Fibroblast of skin of right biceps (primary cell): ENCODE measurements around the gene TMEM140.
"Not testable (repeated sequence)": the region's sequence is repeated elsewhere in the genome, so short reads cannot be mapped to it uniquely, and the experiment has no call there.

ENCODE experiments used
- DNase-seq: peaks from one replicate; pipeline ENCODE4 v3.0.0-alpha.2; 2013

The TMEM140 gene

DNA sequence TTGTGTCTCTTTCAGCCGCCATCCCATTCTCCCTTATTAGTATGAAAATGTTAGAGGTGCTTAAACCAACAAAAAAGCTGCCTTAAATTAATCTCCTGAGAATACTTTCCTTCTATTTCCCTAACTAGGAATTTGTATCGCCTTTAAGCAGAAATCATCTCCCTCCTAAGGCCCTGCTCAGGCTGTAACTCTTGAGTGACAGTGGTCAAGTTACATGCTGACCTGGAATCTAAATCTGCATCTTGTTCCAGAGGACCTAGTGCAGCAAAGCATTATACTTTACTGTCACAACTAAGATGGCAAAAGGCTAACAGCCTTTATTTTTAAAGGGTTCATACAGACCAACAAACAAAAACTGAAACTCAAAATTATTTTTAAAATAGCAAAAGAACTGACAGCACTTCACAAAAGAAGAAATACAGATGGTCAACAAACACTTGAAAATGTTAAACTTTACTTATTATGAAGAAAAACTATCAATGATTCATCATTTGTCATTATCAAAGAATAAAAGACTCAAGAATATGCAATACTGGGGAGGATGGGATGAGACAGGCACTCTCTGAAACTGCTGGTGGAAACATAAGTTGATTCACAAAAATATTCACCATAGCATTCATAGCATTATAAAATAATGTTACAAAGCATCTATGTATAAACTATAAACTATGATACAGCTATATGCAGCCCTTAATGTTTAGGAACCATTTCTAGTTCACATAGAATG, 11.7 kb downstream of the TMEM140 start:
- no peak for DNase-seq

DNA sequence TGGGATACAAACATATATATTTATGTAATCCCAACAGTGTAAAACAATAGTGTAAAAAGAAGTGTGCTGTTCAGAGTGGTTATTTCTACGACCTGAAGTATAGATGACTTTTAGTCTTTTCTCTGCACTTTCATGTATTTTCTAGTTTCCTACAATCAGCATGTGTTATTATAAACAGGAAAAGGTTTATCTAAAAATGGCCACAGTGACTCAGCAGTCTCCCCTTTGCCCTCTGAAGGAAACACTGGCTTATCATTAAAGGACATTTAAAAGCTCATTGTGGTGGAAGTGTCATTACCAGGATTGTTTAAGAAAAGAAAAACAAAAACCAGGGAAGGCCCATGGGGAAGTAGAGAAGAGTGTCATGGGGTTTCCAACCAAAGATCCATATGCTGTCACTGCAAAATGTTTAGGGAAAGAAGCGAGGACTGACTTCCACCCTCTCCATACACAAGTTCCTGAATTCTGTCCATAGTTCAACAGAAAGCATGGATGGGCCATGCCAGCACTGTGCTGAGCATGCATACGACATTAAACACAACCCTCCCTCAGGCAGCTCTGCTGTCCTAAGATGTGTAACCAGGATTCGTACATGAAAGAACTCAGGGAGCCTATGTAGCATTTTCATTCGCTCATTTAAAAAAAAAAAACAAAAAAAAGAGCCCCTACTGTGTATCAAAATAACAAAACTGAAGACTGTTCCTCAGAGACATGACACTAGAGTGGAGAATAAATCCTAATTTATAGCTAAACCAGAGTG, 12.4 kb downstream of the TMEM140 start:
- DNase-seq = peak; percentile 18

DNA sequence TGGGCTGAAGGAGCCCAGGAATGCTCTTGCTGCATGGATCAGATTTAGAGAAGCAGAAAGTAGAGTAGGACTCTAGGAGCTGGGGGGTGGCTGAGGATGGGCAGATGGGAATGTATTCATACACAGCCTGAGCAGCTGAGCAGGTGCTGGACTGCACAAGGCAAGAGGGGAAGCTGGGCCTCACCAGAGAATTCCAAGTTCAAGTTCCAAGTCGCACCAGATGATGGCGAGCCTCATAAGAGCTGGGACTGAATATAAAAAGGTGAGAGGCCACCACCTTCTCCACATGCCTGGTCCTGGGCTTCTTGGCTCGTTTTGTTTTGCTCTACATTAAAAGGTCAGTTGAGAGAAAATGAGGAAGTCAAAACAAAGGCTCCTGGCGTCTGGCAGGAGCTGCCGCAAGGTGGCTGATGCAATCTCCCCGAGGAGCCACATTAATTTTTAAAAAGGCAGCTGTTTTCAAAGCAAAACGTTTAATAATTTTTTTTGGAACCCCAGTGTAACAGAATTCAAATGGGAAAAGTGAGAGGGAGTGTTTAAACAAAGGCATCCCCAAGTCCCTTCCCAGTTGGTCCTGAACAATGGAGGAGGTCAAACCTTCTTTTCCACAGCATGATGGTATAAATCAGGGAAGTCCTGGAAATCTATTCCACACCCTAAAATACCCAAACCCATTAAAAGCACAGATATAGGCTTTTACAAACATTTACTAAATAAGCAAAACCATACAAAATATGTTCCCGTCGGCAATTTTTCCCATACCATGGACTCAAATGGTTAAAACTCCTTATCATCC, 13.2 kb downstream of the TMEM140 start:
- no peak for DNase-seq

DNA sequence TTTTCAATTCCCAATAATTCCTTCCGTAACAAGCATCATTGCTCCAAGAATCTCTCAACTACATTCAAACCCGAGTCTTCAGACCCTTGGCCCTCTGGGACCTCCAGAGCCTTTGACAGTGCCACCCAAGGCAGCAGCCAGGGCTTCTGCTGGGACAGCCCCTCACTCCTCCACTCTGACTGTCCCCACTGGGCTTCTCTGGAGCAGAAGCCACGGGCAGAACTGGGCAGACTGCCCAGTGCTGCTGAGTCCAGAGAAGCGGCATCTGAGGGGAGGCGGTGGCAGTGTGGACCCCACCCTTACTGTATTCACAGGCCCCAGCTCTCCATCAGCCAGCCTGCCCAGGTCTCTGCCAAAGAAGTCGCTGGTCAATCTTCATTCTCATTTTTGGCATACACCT, 13.8 kb downstream of the TMEM140 start:
- DNase-seq = no peak

- DNase-seq = no peak
These were observed 14.6 kb downstream of the TMEM140 start for GRCh38 chr7:135162382-135163001.

DNA sequence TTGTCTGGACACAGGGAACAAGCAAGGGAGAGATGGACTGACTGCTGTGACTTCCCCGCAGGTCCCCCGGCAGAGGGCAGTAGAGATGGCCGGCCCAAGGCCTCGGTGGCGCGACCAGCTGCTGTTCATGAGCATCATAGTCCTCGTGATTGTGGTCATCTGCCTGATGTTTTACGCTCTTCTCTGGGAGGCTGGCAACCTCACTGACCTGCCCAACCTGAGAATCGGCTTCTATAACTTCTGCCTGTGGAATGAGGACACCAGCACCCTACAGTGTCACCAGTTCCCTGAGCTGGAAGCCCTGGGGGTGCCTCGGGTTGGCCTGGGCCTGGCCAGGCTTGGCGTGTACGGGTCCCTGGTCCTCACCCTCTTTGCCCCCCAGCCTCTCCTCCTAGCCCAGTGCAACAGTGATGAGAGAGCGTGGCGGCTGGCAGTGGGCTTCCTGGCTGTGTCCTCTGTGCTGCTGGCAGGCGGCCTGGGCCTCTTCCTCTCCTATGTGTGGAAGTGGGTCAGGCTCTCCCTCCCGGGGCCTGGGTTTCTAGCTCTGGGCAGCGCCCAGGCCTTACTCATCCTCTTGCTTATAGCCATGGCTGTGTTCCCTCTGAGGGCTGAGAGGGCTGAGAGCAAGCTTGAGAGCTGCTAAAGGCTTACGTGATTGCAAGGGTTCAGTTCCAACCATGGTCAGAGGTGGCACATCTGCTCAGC, 16.6 kb downstream of the TMEM140 start:
- DNase-seq = no peak

DNA sequence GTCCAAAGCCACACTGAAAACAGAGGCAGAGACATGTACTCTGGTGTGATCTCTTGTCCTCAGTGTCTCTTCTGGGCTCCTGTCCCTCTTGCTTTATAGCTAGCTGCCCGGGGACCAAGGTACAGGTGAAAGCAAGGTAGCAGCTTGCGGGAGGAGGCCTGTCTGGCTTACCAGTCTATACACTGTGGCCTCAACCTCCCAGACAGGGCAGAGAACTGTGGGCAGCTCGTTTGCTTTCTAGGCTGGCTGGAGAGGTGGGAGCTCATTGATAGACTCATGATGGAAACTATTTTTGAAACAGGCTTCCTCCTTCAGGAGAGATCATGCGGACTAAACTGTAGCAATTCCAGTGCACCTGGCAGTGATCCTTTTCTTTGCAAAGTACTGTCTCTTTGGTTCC, 18.0 kb downstream of the TMEM140 start:
- no peak for DNase-seq

DNA sequence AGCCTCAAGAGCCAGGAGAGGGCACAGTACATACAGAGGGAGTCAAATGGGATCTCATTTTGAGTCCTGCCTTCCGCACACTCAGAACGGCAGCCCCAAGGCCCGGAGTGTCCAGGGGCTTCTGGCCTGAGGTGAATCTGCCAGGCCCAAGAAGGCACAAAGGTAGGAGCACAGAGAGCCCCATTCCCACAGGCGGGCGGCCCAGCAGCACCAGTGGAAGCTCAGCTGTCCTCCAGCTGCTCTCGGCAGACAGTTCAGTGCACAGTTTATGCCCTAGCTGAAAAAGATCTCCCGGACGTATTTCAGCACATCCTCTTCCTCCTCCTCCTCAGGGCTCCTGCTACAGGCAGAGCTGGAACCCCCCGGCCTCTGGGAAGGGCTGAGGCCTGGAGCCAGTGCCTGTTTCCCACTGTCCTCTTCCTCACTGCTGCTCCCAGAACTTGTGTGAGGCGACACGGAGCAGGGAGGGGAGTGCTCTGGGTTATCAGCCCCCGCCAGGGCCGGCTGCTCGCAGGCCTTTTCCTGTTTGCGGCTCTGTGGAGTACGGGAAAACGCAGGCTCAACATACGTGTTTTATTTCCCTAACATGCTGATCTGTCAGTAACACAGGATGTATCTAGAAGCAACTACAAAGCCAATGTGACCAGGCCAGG, 18.6 kb downstream of the TMEM140 start:
- no peak for DNase-seq

- DNase-seq = no peak
These were observed 19.6 kb downstream of the TMEM140 start for GRCh38 chr7:135167365-135167917.

GRCh38 chr7:135168001-135168400, 20.1 kb downstream of the TMEM140 start:
- no peak for DNase-seq

DNA sequence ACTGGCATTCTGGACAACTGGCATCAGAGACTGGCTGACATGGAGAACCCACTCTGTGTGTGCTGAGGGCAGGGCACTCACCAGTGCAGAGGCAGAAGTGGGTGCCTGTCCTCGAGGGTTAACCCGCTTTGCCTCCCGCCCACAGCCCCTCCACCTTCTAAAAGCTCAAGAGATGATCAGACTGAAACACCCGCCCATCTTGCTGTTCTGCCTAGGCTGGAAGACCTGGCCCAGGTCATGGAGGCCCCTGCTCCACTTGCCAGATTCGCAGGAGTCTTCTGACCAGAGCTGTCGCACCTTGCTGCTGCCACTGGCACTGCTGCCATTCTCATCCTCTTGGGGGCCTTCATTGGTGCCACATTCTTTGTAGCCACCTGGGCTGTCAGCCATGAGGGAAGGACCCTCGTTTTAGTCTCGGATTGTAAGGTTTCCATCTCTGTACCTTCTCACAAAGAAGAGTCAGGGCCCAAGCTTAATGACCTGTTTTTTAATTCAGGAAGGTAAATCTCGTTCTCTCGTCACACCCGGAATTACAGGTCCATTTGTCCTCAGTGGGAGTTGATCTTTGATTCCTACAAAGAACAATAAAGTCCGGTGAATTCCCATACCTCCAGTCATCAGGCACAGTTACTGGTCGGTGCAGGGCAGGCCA, 20.7 kb downstream of the TMEM140 start:
- DNase-seq = no peak

GRCh38 chr7:135169141-135169963, 21.5 kb downstream of the TMEM140 start:
- peak; percentile 61 for DNase-seq

DNA sequence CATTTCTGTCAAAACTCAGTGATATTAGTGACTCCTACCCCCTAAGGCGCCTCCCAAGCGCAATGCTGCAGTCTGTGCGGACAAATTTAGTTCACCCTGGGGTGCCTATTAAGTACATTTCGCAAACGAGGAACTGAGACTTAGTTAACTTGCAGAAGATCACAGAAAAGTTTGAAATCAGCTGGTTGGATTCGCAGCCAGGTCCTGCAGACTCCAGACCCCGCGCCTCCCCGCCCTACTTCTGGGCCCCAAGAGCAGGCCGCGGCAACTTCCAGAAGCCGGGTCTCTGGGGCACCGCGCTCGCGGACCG, 22.0 kb downstream of the TMEM140 start:
- no peak for DNase-seq

GRCh38 chr7:135170274-135170997, 22.6 kb downstream of the TMEM140 start, which contains the start of gene CYREN:
TSS of gene CYREN (minus strand) at chr7:135170707. CDS start at chr7:135168922, 1,785 bp downstream.
- DNase-seq = peak; percentile 95

GRCh38 chr7:135170998-135171481, 23.2 kb downstream of the TMEM140 start:
- DNase-seq = not testable (repeated sequence)

DNA sequence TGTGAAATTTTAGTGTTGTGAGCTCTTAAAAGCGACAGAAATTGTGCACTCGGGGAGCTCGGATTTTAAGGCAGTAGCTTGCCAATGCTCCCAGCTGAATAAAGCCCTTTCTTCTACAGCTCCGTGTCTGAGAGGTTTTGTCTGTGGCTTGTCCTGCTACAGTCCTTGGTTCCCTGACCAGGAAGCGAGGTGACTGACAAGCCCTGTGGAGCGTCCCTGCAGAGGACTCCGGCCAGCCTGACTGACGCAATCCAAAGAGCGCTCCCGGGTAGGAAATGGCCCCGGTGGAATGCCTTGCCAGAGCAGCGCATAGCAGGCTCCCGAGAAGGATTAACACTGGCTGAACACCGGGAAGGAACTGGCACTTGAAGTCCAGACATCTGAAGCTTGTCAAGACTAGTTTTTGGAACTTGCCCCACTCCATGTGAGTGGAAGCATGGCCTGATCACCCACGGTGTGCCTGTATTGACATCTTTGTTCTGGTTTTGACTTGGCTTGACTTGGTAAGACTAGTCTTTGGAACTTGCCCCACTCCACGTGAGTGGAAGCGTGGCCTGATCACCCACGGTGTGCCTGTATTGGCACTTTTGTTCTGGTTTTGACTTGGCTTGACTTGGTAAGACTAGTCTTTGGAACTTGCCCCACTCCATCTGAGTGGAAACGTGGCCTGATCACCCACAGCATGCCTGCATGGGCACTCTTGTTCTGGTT, 23.9 kb downstream of the TMEM140 start:
- not testable (repeated sequence) for DNase-seq

DNA sequence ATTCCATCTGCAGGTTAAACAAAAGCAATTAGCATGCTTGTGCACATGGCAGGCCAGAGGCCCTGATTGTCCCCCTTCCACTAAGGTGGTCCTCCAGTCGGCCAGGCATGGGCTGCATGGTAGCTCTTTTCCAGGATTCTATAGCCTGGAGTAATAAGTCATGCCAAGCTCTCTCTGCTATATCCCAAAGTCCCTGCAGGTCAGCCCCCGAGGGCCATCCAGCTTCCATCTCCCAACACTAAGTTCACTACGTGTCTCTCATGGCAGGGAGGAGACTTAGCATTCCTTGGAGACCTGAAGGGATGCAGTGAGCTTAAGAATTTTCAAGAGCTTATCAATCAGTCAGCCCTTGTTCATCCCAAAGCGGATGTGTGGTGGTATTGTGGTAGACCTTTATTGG, 26.0 kb downstream of the TMEM140 start:
- DNase-seq = not testable (repeated sequence)

- no peak for DNase-seq
These were observed 27.1 kb downstream of the TMEM140 start for GRCh38 chr7:135174941-135175340.

DNA sequence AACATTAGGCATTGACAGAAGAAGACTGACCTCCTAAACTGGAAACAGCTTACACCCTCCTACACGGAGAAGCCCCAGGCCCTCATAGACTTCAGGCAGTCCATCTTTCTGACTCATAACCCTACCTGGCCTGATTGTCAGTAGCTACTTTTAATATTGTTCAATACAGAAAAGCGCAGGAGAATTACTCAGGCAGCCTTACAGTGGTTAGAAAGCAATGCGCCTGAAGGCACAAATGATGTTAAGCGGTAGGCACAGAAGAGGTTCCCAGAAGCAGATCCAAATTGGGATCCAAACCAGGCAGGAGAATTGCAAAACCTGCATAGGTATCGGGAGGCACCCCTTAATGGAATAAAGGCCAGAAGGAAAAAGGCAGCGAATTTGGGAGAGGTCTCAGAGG, 28.1 kb downstream of the TMEM140 start:
- DNase-seq = no peak
